Epithelial cell of prostate (primary cell): Measurements from ENCODE around the gene AKIRIN2.
"Not testable (repeated sequence)": the region's sequence is repeated elsewhere in the genome, so short reads cannot be mapped to it uniquely, and the experiment has no call there.

Source experiments
- DNase-seq: peaks from one replicate; pipeline ENCODE4 v3.0.0-alpha.2; 2011; ENCODE audit warnings: low read depth, low spot score
- H3K27ac ChIP-seq: fragments of 450-650 bp; 2 replicates; pipeline ENCODE4 v1.5.1; 2017; ENCODE audit warnings: mild to moderate bottlenecking

Gene AKIRIN2

GRCh38 chr6:87692086-87692485 lies 9.9 kb downstream of the AKIRIN2 start:
- no peak for DNase-seq
- no peak overlapping the region for H3K27ac ChIP-seq

- H3K27ac ChIP-seq = no peak overlapping the region
- DNase-seq = no peak
Observed at GRCh38 chr6:87690441-87690840, 11.6 kb downstream of the AKIRIN2 start.

- DNase-seq, H3K27ac ChIP-seq: not testable (repeated sequence)
Observed at GRCh38 chr6:87687893-87688292, 14.1 kb downstream of the AKIRIN2 start.

GRCh38 chr6:87687296-87687695 lies 14.7 kb downstream of the AKIRIN2 start:
- no peak overlapping the region for H3K27ac ChIP-seq
- no peak for DNase-seq

GRCh38 chr6:87686636-87687205 lies 15.3 kb downstream of the AKIRIN2 start:
- DNase-seq = not testable (repeated sequence)

GRCh38 chr6:87684895-87685654 lies 17.0 kb downstream of the AKIRIN2 start:
- DNase-seq = no peak
- no peak overlapping the region for H3K27ac ChIP-seq

More at GRCh38 chr6:87686636-87687205, 15.3 kb downstream of the AKIRIN2 start:
- not testable (repeated sequence) for H3K27ac ChIP-seq

- no peak for DNase-seq
- H3K27ac ChIP-seq = no peak overlapping the region
Observed at GRCh38 chr6:87683890-87684289, 18.1 kb downstream of the AKIRIN2 start.

GRCh38 chr6:87682310-87682709 lies 19.7 kb downstream of the AKIRIN2 start:
- no peak for DNase-seq
- H3K27ac ChIP-seq = peak overlapping the region; percentile 0

GRCh38 chr6:87675004-87675681 lies 26.9 kb downstream of the AKIRIN2 start:
- H3K27ac ChIP-seq = no peak overlapping the region
- DNase-seq = no peak

GRCh38 chr6:87674290-87674689 lies 27.7 kb downstream of the AKIRIN2 start:
- H3K27ac ChIP-seq = no peak overlapping the region
- no peak for DNase-seq

GRCh38 chr6:87673237-87673636 lies 28.8 kb downstream of the AKIRIN2 start:
- no peak overlapping the region for H3K27ac ChIP-seq

GRCh38 chr6:87672641-87673040 lies 29.4 kb downstream of the AKIRIN2 start:
- no peak for DNase-seq
- H3K27ac ChIP-seq = no peak overlapping the region

More at GRCh38 chr6:87673237-87673636, 28.8 kb downstream of the AKIRIN2 start:
- no peak for DNase-seq

- H3K27ac ChIP-seq = no peak overlapping the region
- no peak for DNase-seq
Observed at GRCh38 chr6:87671555-87672029, 30.4 kb downstream of the AKIRIN2 start.

- no peak for DNase-seq
- H3K27ac ChIP-seq = no peak overlapping the region
Observed at GRCh38 chr6:87670707-87671106, 31.3 kb downstream of the AKIRIN2 start.

- no peak for DNase-seq
- no peak overlapping the region for H3K27ac ChIP-seq
Observed at GRCh38 chr6:87669051-87669450, 33.0 kb downstream of the AKIRIN2 start.

GRCh38 chr6:87668013-87668412 lies 34.0 kb downstream of the AKIRIN2 start:
- DNase-seq = no peak
- H3K27ac ChIP-seq = no peak overlapping the region

GRCh38 chr6:87667032-87667431 lies 35.0 kb downstream of the AKIRIN2 start:
- no peak for DNase-seq

GRCh38 chr6:87664921-87665485 lies 37.0 kb downstream of the AKIRIN2 start:
- H3K27ac ChIP-seq = no peak overlapping the region
- DNase-seq = no peak

More at GRCh38 chr6:87667032-87667431, 35.0 kb downstream of the AKIRIN2 start:
- H3K27ac ChIP-seq = no peak overlapping the region

- DNase-seq = no peak
- no peak overlapping the region for H3K27ac ChIP-seq
Observed at GRCh38 chr6:87663434-87663833, 38.6 kb downstream of the AKIRIN2 start.

- DNase-seq = no peak
- H3K27ac ChIP-seq = no peak overlapping the region
Observed at GRCh38 chr6:87661503-87661902, 40.5 kb downstream of the AKIRIN2 start.

- H3K27ac ChIP-seq = no peak overlapping the region
- DNase-seq = no peak
Observed at GRCh38 chr6:87661016-87661415, 41.0 kb downstream of the AKIRIN2 start.
